ENCODE results near the gene AUP1.

AUP1 gene

GRCh38 chr2:74546004-74546403 lies 16.5 kb upstream of the AUP1 start:
- no peak overlapping the region for H3K27ac ChIP-seq (ENCODE audit: low read depth, low read length)
- H3K9me3 ChIP-seq (ENCODE audit: low read length) = no peaks in the 10 kb centered on the region
- no peaks in the 10 kb centered on the region for H3K36me3 ChIP-seq (ENCODE audit: insufficient read depth, low read length)
- peaks cover 15% of the 10 kb centered on the region for H3K4me1 ChIP-seq (ENCODE audit: insufficient read depth, low read length)
- H3K9ac ChIP-seq (ENCODE audit: low read length) = no peak overlapping the region
- no peak overlapping the region for H3K4me3 ChIP-seq (ENCODE audit: low read depth in 1 of 2, low read length in 2 of 2)
- H3K27me3 ChIP-seq (ENCODE audit: control insufficient read depth in 1 of 2, insufficient read depth in 2 of 2, low read length in 2 of 2) = no peaks in the 10 kb centered on the region

- no peak overlapping the region for H3K27ac ChIP-seq (ENCODE audit: low read depth, low read length)
- peaks cover 10% of the 10 kb centered on the region for H3K4me1 ChIP-seq (ENCODE audit: insufficient read depth, low read length)
- no peaks in the 10 kb centered on the region for H3K27me3 ChIP-seq (ENCODE audit: control insufficient read depth in 1 of 2, insufficient read depth in 2 of 2, low read length in 2 of 2)
These were observed 15.1 kb upstream of the AUP1 start for GRCh38 chr2:74544634-74545033.

GRCh38 chr2:74542978-74543377 lies 13.5 kb upstream of the AUP1 start:
- Histone ChIP-seq H3K36me3 (ENCODE audit: insufficient read depth, low read length) (no peaks in the 10 kb centered on the region), H3K9ac (ENCODE audit: low read length) (no peak overlapping the region), H3K9me3 (ENCODE audit: low read length) (no peaks in the 10 kb centered on the region), H3K27ac (ENCODE audit: low read depth, low read length) (no peak overlapping the region), H3K27me3 (ENCODE audit: control insufficient read depth in 1 of 2, insufficient read depth in 2 of 2, low read length in 2 of 2) (no peaks in the 10 kb centered on the region), H3K4me3 (ENCODE audit: low read depth in 1 of 2, low read length in 2 of 2) (no peak overlapping the region), H3K4me1 (ENCODE audit: insufficient read depth, low read length) (no peaks in the 10 kb centered on the region)

More at GRCh38 chr2:74544634-74545033, 15.1 kb upstream of the AUP1 start:
- H3K4me3 ChIP-seq (ENCODE audit: low read depth in 1 of 2, low read length in 2 of 2) = no peak overlapping the region
- H3K9ac ChIP-seq (ENCODE audit: low read length) = no peak overlapping the region
- no peaks in the 10 kb centered on the region for H3K36me3 ChIP-seq (ENCODE audit: insufficient read depth, low read length)
- H3K9me3 ChIP-seq (ENCODE audit: low read length) = no peaks in the 10 kb centered on the region

GRCh38 chr2:74540291-74540690 lies 10.8 kb upstream of the AUP1 start:
- Histone ChIP-seq H3K4me1 (ENCODE audit: insufficient read depth, low read length) (no peaks in the 10 kb centered on the region), H3K36me3 (ENCODE audit: insufficient read depth, low read length) (no peaks in the 10 kb centered on the region), H3K4me3 (ENCODE audit: low read depth in 1 of 2, low read length in 2 of 2) (no peak overlapping the region), H3K9ac (ENCODE audit: low read length) (no peak overlapping the region), H3K27me3 (ENCODE audit: control insufficient read depth in 1 of 2, insufficient read depth in 2 of 2, low read length in 2 of 2) (no peaks in the 10 kb centered on the region), H3K9me3 (ENCODE audit: low read length) (no peaks in the 10 kb centered on the region), H3K27ac (ENCODE audit: low read depth, low read length) (no peak overlapping the region)

GRCh38 chr2:74538881-74539339 lies 9.4 kb upstream of the AUP1 start:
- no peaks in the 10 kb centered on the region for H3K9me3 ChIP-seq (ENCODE audit: low read length)
- H3K27ac ChIP-seq (ENCODE audit: low read depth, low read length) = no peak overlapping the region
- no peaks in the 10 kb centered on the region for H3K4me1 ChIP-seq (ENCODE audit: insufficient read depth, low read length)
- no peaks in the 10 kb centered on the region for H3K27me3 ChIP-seq (ENCODE audit: control insufficient read depth in 1 of 2, insufficient read depth in 2 of 2, low read length in 2 of 2)
- H3K9ac ChIP-seq (ENCODE audit: low read length) = no peak overlapping the region
- H3K36me3 ChIP-seq (ENCODE audit: insufficient read depth, low read length) = no peaks in the 10 kb centered on the region
- H3K4me3 ChIP-seq (ENCODE audit: low read depth in 1 of 2, low read length in 2 of 2) = no peak overlapping the region

GRCh38 chr2:74537140-74537539 lies 7.6 kb upstream of the AUP1 start:
- Histone ChIP-seq H3K27me3 (ENCODE audit: control insufficient read depth in 1 of 2, insufficient read depth in 2 of 2, low read length in 2 of 2) (no peaks in the 10 kb centered on the region), H3K9ac (ENCODE audit: low read length) (no peak overlapping the region), H3K4me3 (ENCODE audit: low read depth in 1 of 2, low read length in 2 of 2) (no peak overlapping the region), H3K27ac (ENCODE audit: low read depth, low read length) (no peak overlapping the region), H3K4me1 (ENCODE audit: insufficient read depth, low read length) (no peaks in the 10 kb centered on the region), H3K9me3 (ENCODE audit: low read length) (no peaks in the 10 kb centered on the region), H3K36me3 (ENCODE audit: insufficient read depth, low read length) (peaks cover 6% of the 10 kb centered on the region)

GRCh38 chr2:74536166-74536950 lies 6.9 kb upstream of the AUP1 start:
- no peak overlapping the region for H3K4me3 ChIP-seq (ENCODE audit: low read depth in 1 of 2, low read length in 2 of 2)
- H3K27me3 ChIP-seq (ENCODE audit: control insufficient read depth in 1 of 2, insufficient read depth in 2 of 2, low read length in 2 of 2) = no peaks in the 10 kb centered on the region
- H3K4me1 ChIP-seq (ENCODE audit: insufficient read depth, low read length) = peaks cover 3% of the 10 kb centered on the region
- H3K9ac ChIP-seq (ENCODE audit: low read length) = no peak overlapping the region
- H3K9me3 ChIP-seq (ENCODE audit: low read length) = no peaks in the 10 kb centered on the region
- H3K27ac ChIP-seq (ENCODE audit: low read depth, low read length) = no peak overlapping the region
- H3K36me3 ChIP-seq (ENCODE audit: insufficient read depth, low read length) = peaks cover 13% of the 10 kb centered on the region

GRCh38 chr2:74535440-74535965 lies 6.0 kb upstream of the AUP1 start:
- Histone ChIP-seq H3K27ac (ENCODE audit: low read depth, low read length) (no peak overlapping the region), H3K36me3 (ENCODE audit: insufficient read depth, low read length) (peaks cover 16% of the 10 kb centered on the region), H3K27me3 (ENCODE audit: control insufficient read depth in 1 of 2, insufficient read depth in 2 of 2, low read length in 2 of 2) (no peaks in the 10 kb centered on the region), H3K4me1 (ENCODE audit: insufficient read depth, low read length) (peaks cover 11% of the 10 kb centered on the region), H3K4me3 (ENCODE audit: low read depth in 1 of 2, low read length in 2 of 2) (no peak overlapping the region), H3K9ac (ENCODE audit: low read length) (no peak overlapping the region), H3K9me3 (ENCODE audit: low read length) (no peaks in the 10 kb centered on the region)

- Histone ChIP-seq H3K36me3 (ENCODE audit: insufficient read depth, low read length) (peaks cover 16% of the 10 kb centered on the region), H3K9me3 (ENCODE audit: low read length) (no peaks in the 10 kb centered on the region), H3K4me3 (ENCODE audit: low read depth in 1 of 2, low read length in 2 of 2) (no peak overlapping the region), H3K27ac (ENCODE audit: low read depth, low read length) (no peak overlapping the region), H3K4me1 (ENCODE audit: insufficient read depth, low read length) (peaks cover 11% of the 10 kb centered on the region), H3K9ac (ENCODE audit: low read length) (no peak overlapping the region), H3K27me3 (ENCODE audit: control insufficient read depth in 1 of 2, insufficient read depth in 2 of 2, low read length in 2 of 2) (no peaks in the 10 kb centered on the region)
These were observed 4.9 kb upstream of the AUP1 start for GRCh38 chr2:74534411-74534810.

- Histone ChIP-seq H3K4me3 (ENCODE audit: low read depth in 1 of 2, low read length in 2 of 2) (no peak overlapping the region), H3K27me3 (ENCODE audit: control insufficient read depth in 1 of 2, insufficient read depth in 2 of 2, low read length in 2 of 2) (no peaks in the 10 kb centered on the region), H3K4me1 (ENCODE audit: insufficient read depth, low read length) (peaks cover 16% of the 10 kb centered on the region), H3K9me3 (ENCODE audit: low read length) (no peaks in the 10 kb centered on the region), H3K36me3 (ENCODE audit: insufficient read depth, low read length) (peaks cover 16% of the 10 kb centered on the region), H3K27ac (ENCODE audit: low read depth, low read length) (no peak overlapping the region), H3K9ac (ENCODE audit: low read length) (no peak overlapping the region)
These were observed 4.0 kb upstream of the AUP1 start for GRCh38 chr2:74533464-74533863.

GRCh38 chr2:74532222-74532621 lies 2.7 kb upstream of the AUP1 start:
- H3K4me3 ChIP-seq (ENCODE audit: low read depth in 1 of 2, low read length in 2 of 2) = no peak overlapping the region
- H3K9ac ChIP-seq (ENCODE audit: low read length) = no peak overlapping the region
- H3K9me3 ChIP-seq (ENCODE audit: low read length) = no peaks in the 10 kb centered on the region
- peaks cover 28% of the 10 kb centered on the region for H3K36me3 ChIP-seq (ENCODE audit: insufficient read depth, low read length)
- H3K4me1 ChIP-seq (ENCODE audit: insufficient read depth, low read length) = peaks cover 25% of the 10 kb centered on the region
- H3K27me3 ChIP-seq (ENCODE audit: control insufficient read depth in 1 of 2, insufficient read depth in 2 of 2, low read length in 2 of 2) = no peaks in the 10 kb centered on the region
- no peak overlapping the region for H3K27ac ChIP-seq (ENCODE audit: low read depth, low read length)

GRCh38 chr2:74531666-74532065 lies 2.2 kb upstream of the AUP1 start:
- H3K27ac ChIP-seq (ENCODE audit: low read depth, low read length) = no peak overlapping the region
- H3K9me3 ChIP-seq (ENCODE audit: low read length) = no peaks in the 10 kb centered on the region
- H3K4me3 ChIP-seq (ENCODE audit: low read depth in 1 of 2, low read length in 2 of 2) = no peak overlapping the region
- H3K9ac ChIP-seq (ENCODE audit: low read length) = no peak overlapping the region
- peaks cover 34% of the 10 kb centered on the region for H3K36me3 ChIP-seq (ENCODE audit: insufficient read depth, low read length)
- H3K27me3 ChIP-seq (ENCODE audit: control insufficient read depth in 1 of 2, insufficient read depth in 2 of 2, low read length in 2 of 2) = no peaks in the 10 kb centered on the region
- peaks cover 25% of the 10 kb centered on the region for H3K4me1 ChIP-seq (ENCODE audit: insufficient read depth, low read length)
